ENCODE data around the gene N4BP2L2.

The N4BP2L2 gene

GRCh38 chr13:32403108-32403507, 135.5 kb downstream of the N4BP2L2 start:
- TF ChIP-seq CTCF (IDR thresholded peaks at IDR 0.05; ENCODE audit: low read depth, low read length, missing control alignments), result no peak
- in situ Hi-C loops (cut with HindIII; ENCODE audit: low sequenced_read_pairs), result no loop called here
- H3K4me3 ChIP-seq (ENCODE audit: low read depth, low read length), result no peak overlapping the region
- DNase-seq (ENCODE audit: low read depth), result no peak

GRCh38 chr13:32391101-32391619, 147.4 kb downstream of the N4BP2L2 start:
- in situ Hi-C loops (cut with HindIII; ENCODE audit: low sequenced_read_pairs), result no loop called here
- no peak for TF ChIP-seq CTCF (IDR thresholded peaks at IDR 0.05; ENCODE audit: low read depth, low read length, missing control alignments)
- no peak for DNase-seq (ENCODE audit: low read depth)
- no peak overlapping the region for H3K4me3 ChIP-seq (ENCODE audit: low read depth, low read length)

GRCh38 chr13:32390484-32390883, 148.1 kb downstream of the N4BP2L2 start:
- DNase-seq (ENCODE audit: low read depth), result no peak
- in situ Hi-C loops (cut with HindIII; ENCODE audit: low sequenced_read_pairs), result no loop called here
- TF ChIP-seq CTCF (IDR thresholded peaks at IDR 0.05; ENCODE audit: low read depth, low read length, missing control alignments), result no peak
- H3K4me3 ChIP-seq (ENCODE audit: low read depth, low read length), result no peak overlapping the region

- H3K4me3 ChIP-seq (ENCODE audit: low read depth, low read length), result no peak overlapping the region
- in situ Hi-C loops (cut with HindIII; ENCODE audit: low sequenced_read_pairs), result no loop called here
- DNase-seq (ENCODE audit: low read depth), result no peak
- no peak for TF ChIP-seq CTCF (IDR thresholded peaks at IDR 0.05; ENCODE audit: low read depth, low read length, missing control alignments)
These were observed 148.5 kb downstream of the N4BP2L2 start for GRCh38 chr13:32390048-32390447.

- no peak for TF ChIP-seq CTCF (IDR thresholded peaks at IDR 0.05; ENCODE audit: low read depth, low read length, missing control alignments)
These were observed 153.2 kb downstream of the N4BP2L2 start for GRCh38 chr13:32385410-32385809.

GRCh38 chr13:32384702-32385101, 153.9 kb downstream of the N4BP2L2 start:
- no peak overlapping the region for H3K4me3 ChIP-seq (ENCODE audit: low read depth, low read length)
- TF ChIP-seq CTCF (IDR thresholded peaks at IDR 0.05; ENCODE audit: low read depth, low read length, missing control alignments), result no peak
- no peak for DNase-seq (ENCODE audit: low read depth)
- in situ Hi-C loops (cut with HindIII; ENCODE audit: low sequenced_read_pairs), result no loop called here

More at GRCh38 chr13:32385410-32385809, 153.2 kb downstream of the N4BP2L2 start:
- in situ Hi-C loops (cut with HindIII; ENCODE audit: low sequenced_read_pairs), result no loop called here
- no peak overlapping the region for H3K4me3 ChIP-seq (ENCODE audit: low read depth, low read length)
- no peak for DNase-seq (ENCODE audit: low read depth)
